Right kidney (tissue), 1 donor: ENCODE measurements around the gene ZNF296.

ENCODE experiments used
- DNase-seq: peaks from one replicate; pipeline ENCODE4 v3.0.0-alpha.2; 2016

Gene ZNF296

GRCh38 chr19:45058622-45059159 is 17.6 kb downstream of the ZNF296 start:
- DNase-seq = no peak

GRCh38 chr19:45057444-45057843 is 18.8 kb downstream of the ZNF296 start:
- no peak for DNase-seq

GRCh38 chr19:45056831-45057230 is 19.4 kb downstream of the ZNF296 start:
- DNase-seq = no peak

- no peak for DNase-seq
Observed at GRCh38 chr19:45051929-45052579, 24.2 kb downstream of the ZNF296 start.

GRCh38 chr19:45050036-45050435 is 26.2 kb downstream of the ZNF296 start:
- no peak for DNase-seq

- DNase-seq = no peak
Observed at GRCh38 chr19:45049073-45049736, 27.1 kb downstream of the ZNF296 start.

- DNase-seq = no peak
Observed at GRCh38 chr19:45047188-45047797, 29.0 kb downstream of the ZNF296 start.

GRCh38 chr19:45046355-45046754 is 29.9 kb downstream of the ZNF296 start:
- DNase-seq = no peak

GRCh38 chr19:45045671-45046353 is 30.5 kb downstream of the ZNF296 start:
- DNase-seq = no peak

GRCh38 chr19:45041125-45041524 is 35.2 kb downstream of the ZNF296 start:
- DNase-seq = no peak

- DNase-seq = no peak
Observed at GRCh38 chr19:45040059-45040771, 36.1 kb downstream of the ZNF296 start.

GRCh38 chr19:45038931-45039893 is 37.1 kb downstream of the ZNF296 start, which contains the start of gene CLASRP:
Gene CLASRP (plus strand): TSS chr19:45039045. CDS start chr19:45040213, 1,168 bp downstream.
- peak; percentile 89 for DNase-seq

GRCh38 chr19:45037393-45038169 is 38.7 kb downstream of the ZNF296 start:
- DNase-seq = no peak

GRCh38 chr19:45035755-45036154 is 40.5 kb downstream of the ZNF296 start:
- DNase-seq = no peak

- DNase-seq = no peak
Observed at GRCh38 chr19:45032421-45032820, 43.9 kb downstream of the ZNF296 start.

GRCh38 chr19:45030825-45031224 is 45.5 kb downstream of the ZNF296 start:
- DNase-seq = no peak

- no peak for DNase-seq
Observed at GRCh38 chr19:45027371-45027770, 48.9 kb downstream of the ZNF296 start.

- no peak for DNase-seq
Observed at GRCh38 chr19:45025264-45025663, 51.0 kb downstream of the ZNF296 start.

- no peak for DNase-seq
Observed at GRCh38 chr19:45023048-45023447, 53.2 kb downstream of the ZNF296 start.

GRCh38 chr19:45021971-45022370 is 54.3 kb downstream of the ZNF296 start:
- no peak for DNase-seq
